Measurements from ENCODE around the gene TYW3.

DNA sequence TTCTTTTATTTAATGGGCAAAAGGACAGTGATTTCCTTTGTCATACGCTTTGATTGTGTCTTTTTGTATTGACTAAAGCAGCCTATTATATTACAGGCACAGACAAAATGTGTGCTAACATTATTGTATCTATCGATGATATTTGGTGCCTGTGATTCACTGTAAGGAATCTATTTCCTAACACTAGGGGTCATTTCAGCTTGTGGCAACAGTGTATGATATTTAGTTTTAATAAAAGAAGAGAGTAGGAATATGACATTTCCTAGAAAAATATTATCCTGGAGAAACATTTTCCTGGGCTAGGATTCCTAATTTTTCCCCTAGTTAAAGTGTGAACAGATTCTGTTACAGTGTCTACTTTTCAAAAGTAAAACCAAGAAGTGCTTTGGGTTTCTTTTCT, 42.8 kb downstream of the TYW3 start:
- no peak for TF ChIP-seq BHLHE40 (IDR thresholded peaks at IDR 0.05; ENCODE audit: borderline replicate concordance)
- no peak for TF ChIP-seq TARDBP (IDR thresholded peaks at IDR 0.05)
- no peak for TF ChIP-seq SP1 (IDR thresholded peaks at IDR 0.05)
- TF ChIP-seq FOXM1 (IDR thresholded peaks at IDR 0.05; ENCODE audit: borderline replicate concordance) = no peak
- no peak for TF ChIP-seq ARNT (IDR thresholded peaks at IDR 0.05)
- TF ChIP-seq L3MBTL2 (conservative IDR thresholded peaks at IDR 0.05) = no peak
- TF ChIP-seq ELF4 (IDR thresholded peaks at IDR 0.05) = no peak
- no peak for TF ChIP-seq HDGF (IDR thresholded peaks at IDR 0.05; ENCODE audit: borderline replicate concordance)

All from HEK293T (cell line).